HG03571 (cell line): Measurements from ENCODE around the gene C14orf93.
"Not testable (repeated sequence)": the region's sequence is repeated elsewhere in the genome, so short reads cannot be mapped to it uniquely, and the experiment has no call there.

ENCODE experiments used
- ATAC-seq: cut with Tn5 transposase; IDR thresholded peaks from one replicate; pipeline ENCODE4 v1.9.1; 2021; ENCODE audit not compliant: unreplicated experiment

The C14orf93 gene

GRCh38 chr14:22977434-22977683 lies 32.6 kb downstream of the C14orf93 start:
- no peak for ATAC-seq

- no peak for ATAC-seq
Measured at GRCh38 chr14:22976620-22977433, 33.1 kb downstream of the C14orf93 start.

DNA sequence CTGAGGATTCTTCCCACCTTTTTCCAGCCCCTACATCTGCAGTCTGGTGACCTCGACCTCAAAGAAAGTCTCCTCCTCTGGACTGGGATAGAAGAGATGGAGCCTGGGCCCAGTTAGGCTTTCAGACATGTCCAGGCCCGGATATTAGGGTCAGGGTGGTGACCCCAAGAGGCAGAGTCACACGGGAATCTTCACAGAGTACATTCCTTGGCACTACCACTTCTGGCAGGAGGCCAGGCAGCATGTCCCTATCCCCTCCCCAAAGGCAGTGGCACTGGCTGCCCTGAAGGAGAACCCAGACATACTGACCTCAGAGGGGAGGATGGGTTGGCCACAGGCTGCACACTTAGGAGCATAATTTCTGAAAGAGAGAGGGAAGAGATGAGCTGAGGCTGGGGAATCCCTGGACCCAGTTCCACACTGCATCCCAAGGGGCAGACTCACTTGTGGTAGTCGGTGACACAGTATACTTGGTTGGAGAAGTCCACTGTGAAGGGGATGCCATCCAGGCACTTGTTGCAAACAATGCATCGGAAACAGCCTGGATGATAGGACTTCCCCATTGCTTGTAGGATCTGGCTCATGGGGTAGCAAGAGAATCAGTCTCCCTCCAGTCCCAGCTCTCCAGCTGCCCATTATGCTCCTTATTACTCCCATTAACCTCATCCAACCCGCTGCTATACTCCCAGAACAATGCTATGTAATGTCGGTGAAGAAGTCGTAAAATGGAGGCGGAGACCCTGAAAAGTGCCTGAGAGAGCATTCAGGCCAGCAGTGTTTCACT lies 35.2 kb downstream of the C14orf93 start:
- ATAC-seq, result no peak

GRCh38 chr14:22973217-22974032 lies 36.5 kb downstream of the C14orf93 start:
- no peak for ATAC-seq

DNA sequence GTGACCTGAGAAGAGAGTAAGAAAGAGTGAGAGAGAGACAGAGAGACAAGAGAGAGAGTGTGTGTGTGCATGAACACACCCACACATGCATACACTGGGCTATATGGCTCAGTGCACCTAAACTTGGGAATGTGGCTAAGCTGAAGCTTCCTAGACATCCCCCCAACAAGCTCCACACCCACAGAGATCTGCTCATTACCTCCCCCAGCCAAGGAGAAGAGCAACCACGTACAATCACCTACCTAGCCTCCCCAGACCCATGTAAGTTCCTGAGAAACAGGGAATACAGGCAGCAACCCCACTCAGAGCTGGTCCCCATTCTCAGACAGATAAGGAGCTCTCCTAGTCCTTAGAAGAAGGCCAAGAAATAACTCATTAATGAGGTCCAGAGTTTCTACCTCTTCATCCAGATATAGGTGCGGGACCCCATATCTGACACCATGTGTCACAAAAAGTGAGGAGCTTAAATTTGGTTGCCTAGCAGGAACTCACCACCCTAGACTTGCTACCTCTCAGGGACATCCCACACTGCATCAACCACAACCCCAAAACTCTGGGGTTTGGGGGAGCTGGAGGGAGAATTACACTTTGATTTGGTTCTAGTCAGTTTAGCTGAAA lies 37.5 kb downstream of the C14orf93 start:
- ATAC-seq, result no peak

- ATAC-seq, result no peak
Measured at GRCh38 chr14:22971152-22971551, 38.8 kb downstream of the C14orf93 start.

- no peak for ATAC-seq
Measured at GRCh38 chr14:22966783-22967269, 43.1 kb downstream of the C14orf93 start.

DNA sequence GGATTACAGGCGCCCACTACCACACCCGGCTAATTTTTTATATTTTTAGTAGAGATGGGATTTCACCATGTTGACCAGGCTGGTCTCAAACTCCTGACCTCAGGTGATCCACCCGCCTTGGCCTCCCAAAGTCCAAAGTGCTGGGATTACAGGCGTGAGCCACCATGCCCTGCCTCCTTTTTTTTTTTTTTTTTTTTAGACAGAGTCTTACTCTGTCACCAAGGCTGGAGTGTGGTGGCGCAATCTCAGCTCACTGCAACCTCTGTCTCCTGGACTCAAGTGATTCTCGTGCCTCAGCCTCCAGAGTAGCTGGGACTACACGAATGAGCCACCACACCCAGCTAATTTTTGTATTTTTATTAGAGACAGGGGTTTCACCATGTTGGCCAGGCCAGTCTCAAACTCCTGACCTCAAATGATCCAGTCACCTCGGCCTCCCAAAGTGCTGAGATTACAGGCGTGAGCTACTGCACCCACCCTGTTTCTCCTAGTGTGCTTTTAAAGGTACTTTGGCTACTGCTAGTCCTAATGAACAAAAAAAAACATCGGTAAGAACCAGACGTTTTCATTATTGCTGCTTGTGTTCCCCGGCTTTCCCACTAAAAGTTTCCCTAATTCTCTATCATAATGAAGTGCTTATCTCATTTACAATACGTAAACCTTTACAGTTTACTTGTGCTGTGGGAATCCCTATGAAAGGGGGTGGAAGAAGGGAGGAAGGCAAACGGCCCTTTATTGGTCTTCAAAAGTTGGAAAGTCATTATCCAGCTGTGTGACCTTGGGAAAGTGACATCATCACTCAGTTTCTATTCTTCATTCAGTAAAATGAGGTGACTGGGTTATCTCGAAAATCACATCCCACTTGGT lies 43.8 kb downstream of the C14orf93 start:
- ATAC-seq, result not testable (repeated sequence)

DNA sequence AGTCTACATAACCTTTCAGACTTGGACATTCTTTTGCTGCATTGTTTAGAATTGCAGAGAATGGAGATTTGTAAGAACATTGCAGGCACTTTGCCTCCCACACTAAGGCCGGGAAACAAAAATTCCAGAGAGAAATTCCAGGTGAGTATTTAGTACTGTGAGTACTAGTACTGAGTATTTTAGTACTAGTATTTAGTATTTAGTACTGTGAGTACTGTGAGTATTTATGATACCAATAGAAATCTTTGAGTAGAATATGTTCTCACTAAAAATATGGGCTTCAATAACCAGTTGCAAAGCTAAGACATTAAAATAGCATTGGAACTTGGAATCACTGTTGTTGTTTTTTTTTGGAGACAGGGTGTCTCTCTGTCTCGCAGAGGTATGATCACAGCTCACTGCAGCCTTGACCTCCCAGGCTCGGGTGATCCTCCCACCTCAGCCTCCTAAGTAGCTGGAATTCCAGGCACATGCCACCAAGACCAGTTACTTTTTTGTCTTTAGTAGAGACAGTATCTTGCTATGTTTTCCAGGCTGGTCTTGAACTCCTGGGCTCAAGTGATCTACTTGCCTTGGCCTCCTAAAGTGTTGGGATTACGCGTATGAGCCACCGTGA lies 47.8 kb downstream of the C14orf93 start:
- ATAC-seq, result no peak

DNA sequence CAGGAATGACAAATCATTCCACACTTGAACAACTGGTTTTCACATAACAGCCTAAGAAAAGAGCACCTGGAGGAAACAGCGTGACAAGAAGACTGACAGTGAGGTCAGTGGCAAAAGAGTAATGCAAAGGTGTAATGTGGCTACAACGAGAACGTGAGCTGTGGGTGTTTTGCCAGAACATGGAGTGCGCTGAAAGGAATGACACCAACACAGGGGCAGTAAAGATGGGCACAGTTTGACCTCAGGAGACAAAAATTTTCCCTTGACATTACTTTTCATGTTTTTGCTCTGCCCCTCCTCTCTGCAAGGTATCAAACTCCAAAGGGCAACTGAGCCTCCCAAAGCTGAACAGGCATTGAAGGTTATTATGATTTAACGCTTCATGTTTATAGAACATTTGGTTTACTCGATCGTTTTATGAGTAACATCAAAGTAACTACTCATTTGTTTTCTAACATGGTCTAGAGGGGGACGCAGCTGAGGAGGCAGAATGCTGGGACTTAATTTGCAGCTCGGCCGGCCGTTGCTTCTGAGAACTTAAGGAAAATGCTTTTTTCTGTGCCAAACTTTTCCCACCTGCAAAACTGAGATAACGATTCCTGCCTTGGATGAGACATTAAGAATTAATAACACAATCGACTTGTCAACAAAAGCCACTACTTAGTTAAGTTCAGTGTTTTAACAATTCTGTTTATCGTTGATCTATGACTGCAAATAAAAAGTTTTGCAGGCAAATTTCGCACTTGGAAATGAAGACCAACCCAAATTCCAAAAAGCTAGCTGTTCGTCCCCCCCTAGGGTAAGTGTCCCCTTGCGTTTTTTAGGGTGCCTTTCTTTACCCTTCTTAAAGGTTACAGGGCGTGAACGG lies 54.0 kb downstream of the C14orf93 start:
- ATAC-seq, result no peak

DNA sequence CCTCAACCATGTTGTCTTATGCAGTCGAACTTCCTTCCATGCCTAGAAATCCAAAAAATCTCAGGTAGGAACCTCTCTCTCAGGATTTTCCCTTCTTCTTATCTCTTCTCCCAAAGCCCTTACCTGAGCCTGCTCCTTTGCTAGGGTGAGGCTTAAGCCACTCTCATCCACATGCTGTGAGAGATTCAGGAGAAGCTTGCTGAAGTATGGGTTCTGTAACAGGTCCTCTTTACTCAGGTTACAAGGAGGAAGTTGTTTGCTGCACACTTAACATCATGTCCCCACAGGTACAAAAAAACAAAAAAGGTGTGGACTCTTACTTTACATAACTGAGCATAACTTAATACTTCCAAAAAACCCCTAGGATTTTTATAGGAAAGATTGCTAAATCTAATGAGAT lies 57.5 kb downstream of the C14orf93 start:
- no peak for ATAC-seq

DNA sequence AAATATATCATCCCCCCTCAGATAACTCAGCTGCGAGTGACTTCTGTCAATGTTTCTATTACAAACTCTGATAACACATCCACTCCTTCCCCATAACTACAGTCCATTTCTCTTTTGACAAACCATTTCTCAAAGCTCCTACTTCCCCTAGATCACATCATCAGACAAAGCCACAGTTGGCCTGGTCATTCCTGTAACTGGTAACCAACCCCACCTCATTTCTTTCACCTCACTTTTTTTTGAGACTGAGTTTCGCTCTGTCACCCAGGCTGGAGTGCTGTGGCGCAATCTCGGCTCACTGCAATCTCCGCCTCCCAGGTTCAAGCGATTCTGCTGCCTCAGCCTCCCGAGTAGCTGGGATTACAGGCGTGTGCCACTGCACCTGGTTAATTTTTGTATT lies 58.1 kb downstream of the C14orf93 start:
- not testable (repeated sequence) for ATAC-seq

GRCh38 chr14:22945642-22946041 lies 64.3 kb downstream of the C14orf93 start:
- ATAC-seq, result no peak

- no peak for ATAC-seq
Measured at GRCh38 chr14:22939684-22940083, 70.3 kb downstream of the C14orf93 start.
